ENCODE data around the gene ASB18.
"Not testable (repeated sequence)": the region's sequence is repeated elsewhere in the genome, so short reads cannot be mapped to it uniquely, and the experiment has no call there.

Gene ASB18

GRCh38 chr2:236294647-236295046, 30.4 kb upstream of the ASB18 start:
- no peak for TF ChIP-seq CTCF (IDR thresholded peaks at IDR 0.05; ENCODE audit: control insufficient read depth, insufficient read depth, low read depth, low read length, missing control alignments)
- no peak for DNase-seq (ENCODE audit: low read depth)
- H3K4me3 ChIP-seq (ENCODE audit: control insufficient read depth, low read depth, low read length), result no peak overlapping the region

- TF ChIP-seq CTCF (IDR thresholded peaks at IDR 0.05; ENCODE audit: control insufficient read depth, insufficient read depth, low read depth, low read length, missing control alignments), result no peak
- no peak overlapping the region for H3K4me3 ChIP-seq (ENCODE audit: control insufficient read depth, low read depth, low read length)
- no peak for DNase-seq (ENCODE audit: low read depth)
Observed at GRCh38 chr2:236293241-236293810, 29.1 kb upstream of the ASB18 start.

DNA sequence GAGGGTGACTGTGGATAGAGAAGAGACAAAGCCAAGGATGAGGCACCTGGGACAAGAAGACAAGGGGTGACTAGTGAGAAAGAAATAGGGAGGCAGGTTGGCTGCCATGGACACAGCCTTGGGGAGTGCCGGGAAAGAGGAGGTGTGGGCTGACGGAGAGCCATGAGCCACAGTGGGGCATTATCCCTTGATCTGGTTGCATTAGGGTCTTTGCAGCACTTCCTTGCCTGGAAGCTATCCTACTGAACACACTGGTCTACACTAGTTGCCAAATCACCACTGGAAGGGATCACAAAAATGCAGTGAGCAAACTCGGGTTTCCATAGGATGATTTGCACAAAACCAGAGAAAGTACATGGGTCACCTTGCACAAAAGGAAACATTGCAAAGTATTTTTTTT, 27.7 kb upstream of the ASB18 start:
- H3K4me3 ChIP-seq (ENCODE audit: control insufficient read depth, low read depth, low read length), result no peak overlapping the region
- no peak for DNase-seq (ENCODE audit: low read depth)
- no peak for TF ChIP-seq CTCF (IDR thresholded peaks at IDR 0.05; ENCODE audit: control insufficient read depth, insufficient read depth, low read depth, low read length, missing control alignments)

- no peak overlapping the region for H3K4me3 ChIP-seq (ENCODE audit: control insufficient read depth, low read depth, low read length)
- no peak for DNase-seq (ENCODE audit: low read depth)
- TF ChIP-seq CTCF (IDR thresholded peaks at IDR 0.05; ENCODE audit: control insufficient read depth, insufficient read depth, low read depth, low read length, missing control alignments), result no peak
Observed at GRCh38 chr2:236291476-236291875, 27.3 kb upstream of the ASB18 start.

- DNase-seq (ENCODE audit: low read depth), result no peak
- H3K4me3 ChIP-seq (ENCODE audit: control insufficient read depth, low read depth, low read length), result no peak overlapping the region
- TF ChIP-seq CTCF (IDR thresholded peaks at IDR 0.05; ENCODE audit: control insufficient read depth, insufficient read depth, low read depth, low read length, missing control alignments), result no peak
Observed at GRCh38 chr2:236290742-236291425, 26.7 kb upstream of the ASB18 start.

GRCh38 chr2:236289766-236290462, 25.7 kb upstream of the ASB18 start:
- no peak for TF ChIP-seq CTCF (IDR thresholded peaks at IDR 0.05; ENCODE audit: control insufficient read depth, insufficient read depth, low read depth, low read length, missing control alignments)
- no peak for DNase-seq (ENCODE audit: low read depth)
- no peak overlapping the region for H3K4me3 ChIP-seq (ENCODE audit: control insufficient read depth, low read depth, low read length)

DNA sequence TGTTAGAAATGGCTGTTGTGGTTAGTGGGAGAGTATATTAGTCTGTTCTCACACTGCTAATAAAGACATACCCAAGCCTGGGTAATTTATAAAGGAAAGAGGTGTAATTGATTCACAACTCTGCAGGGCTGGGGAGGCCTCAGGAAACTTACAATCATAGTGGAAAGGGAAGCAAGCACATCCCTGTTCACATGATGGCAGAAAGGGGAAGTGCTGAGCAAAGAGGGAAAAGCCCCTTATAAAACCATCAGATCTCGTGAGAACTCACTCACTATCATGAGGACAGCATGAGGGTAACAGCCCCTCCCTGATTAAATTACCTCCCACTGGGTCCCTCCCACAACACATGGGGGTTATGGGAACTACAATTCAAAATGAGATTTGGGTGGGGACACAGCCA, 24.2 kb upstream of the ASB18 start:
- DNase-seq (ENCODE audit: low read depth); H3K4me3 ChIP-seq (ENCODE audit: control insufficient read depth, low read depth, low read length): not testable (repeated sequence)

Measured in AG09309 (cell line).